ENCODE results near the gene UBE2O. TPM values are rescaled to one million over a fixed set of nuclear protein-coding genes. Genes with fewer than 3 reads are reported as not detected.

Gene UBE2O
- polyA plus RNA-seq, 1 of the 3 experiments (the other 2 are of a cell fraction), result 25.4 TPM

- DNase-seq, result peak; percentile 97
- H3K4me2 ChIP-seq, result peak within 1 kb of the TSS; percentile 75
- peak within 1 kb of the TSS; percentile 99 for H2AFZ ChIP-seq (ENCODE audit: low read depth)
- H4K20me1 ChIP-seq (ENCODE audit: insufficient read depth), result no peaks in the 10 kb centered on the region
- H3K36me3 ChIP-seq (replicated peaks in 1 of 2; ENCODE audit: control insufficient read depth in 1 of 2, insufficient read depth in 2 of 2, low read length in 1 of 2), result peaks cover 0 to 12% of the 10 kb centered on the region in 2 experiments
- no peaks in the 10 kb centered on the region for H3K9me3 ChIP-seq
- H3K9me2 ChIP-seq, result no peaks in the 10 kb centered on the region
- peak within 1 kb of the TSS; percentile 65 to 87 for H3K4me3 ChIP-seq (ENCODE audit: low read depth in 2 of 2, low read length in 1 of 2)
- H3K9ac ChIP-seq, result peak within 1 kb of the TSS; percentile 76
- peaks cover 46% of the 10 kb centered on the region for H3K79me2 ChIP-seq (ENCODE audit: insufficient read depth)
- 1% methylated on average over 67 of the region's 75 CpGs for WGBS (ENCODE audit: low lambda C conversion rate)
- H3K27me3 ChIP-seq (ENCODE audit: insufficient read depth), result no peaks in the 10 kb centered on the region
- H3K27ac ChIP-seq (ENCODE audit: low read depth in 2 of 2, low read length in 1 of 2), result peak within 1 kb of the TSS; percentile 83 to 90
- peaks cover 16% of the 10 kb centered on the region for H3F3A ChIP-seq (replicated peaks; ENCODE audit: insufficient read depth)
- ChIA-PET POLR2A (interaction anchor here (0.6 to 4.9 kb wide), 17 partner anchors 9 to 477 kb away, joined by 3 to 39 read pairs (median 4); partner anchors contain the start of gene SPHK1), CTCF (interaction anchor here (0.7 to 8.3 kb wide), 23 partner anchors 9 to 270 kb away, joined by 3 to 128 read pairs (median 4); partner anchors contain the start of gene SPHK1)
- H3K4me1 ChIP-seq (ENCODE audit: control insufficient read depth in 1 of 2, insufficient read depth in 2 of 2, low read depth in 1 of 2, low read length in 1 of 2), result peaks cover 7 to 10% of the 10 kb centered on the region in 2 experiments; a peak in 2 of 4 replicates
- TF ChIP-seq CTCF (IDR thresholded peaks at IDR 0.05) (peak; percentile 21), USF1 (IDR thresholded peaks at IDR 0.05; ENCODE audit: borderline replicate concordance, low read depth) (0 out of 2 replicates have a peak, but pooled peaks have one; percentile 30), NFIC (IDR thresholded peaks at IDR 0.05; ENCODE audit: borderline replicate concordance) (peak; percentile 22; the same call in 1 of the 2 replicates), MEF2A (IDR thresholded peaks at IDR 0.05; ENCODE audit: borderline replicate concordance, low read depth) (0 out of 2 replicates have a peak, but pooled peaks have one; percentile 21), TEAD4 (IDR thresholded peaks at IDR 0.05; ENCODE audit: borderline replicate concordance, insufficient read depth) (peak; percentile 60), TAF1 (IDR thresholded peaks at IDR 0.05; ENCODE audit: borderline replicate concordance, low read depth, low read length) (peak; percentile 97), GABPA (IDR thresholded peaks at IDR 0.05; ENCODE audit: low read depth) (peak; percentile 60), MXI1 (IDR thresholded peaks at IDR 0.05; ENCODE audit: low read depth, low read length) (peak; percentile 94), ZBTB33 (IDR thresholded peaks at IDR 0.05; ENCODE audit: borderline replicate concordance, low read depth) (peak; percentile 71; the same call in 1 of the 2 replicates), IRF3 (IDR thresholded peaks at IDR 0.05; ENCODE audit: low read depth, low read length) (no peak), RAD21 (IDR thresholded peaks at IDR 0.05; ENCODE audit: low read length) (no peak), SIN3A (IDR thresholded peaks at IDR 0.05; ENCODE audit: borderline replicate concordance, low read depth, low read length) (peak; percentile 82; the same call in 1 of the 2 replicates), RXRA (IDR thresholded peaks at IDR 0.05; ENCODE audit: borderline replicate concordance, low read depth) (no peak; the same call in 1 of the 2 replicates), FOXJ3 (CRISPR knock-in tag; IDR thresholded peaks at IDR 0.05) (peak; percentile 70), MAX (IDR thresholded peaks at IDR 0.05; ENCODE audit: low read depth) (peak; percentile 75), USF2 (IDR thresholded peaks at IDR 0.05; ENCODE audit: borderline replicate concordance, low read depth, low read length) (no peak), CHD2 (IDR thresholded peaks at IDR 0.05; ENCODE audit: low read length, partially characterized antibody) (peak; percentile 18), REST (IDR thresholded peaks at IDR 0.05; ENCODE audit: low read depth, low read length) (no peak; the same call in 1 of the 2 replicates), EZH2phosphoT487 (IDR thresholded peaks at IDR 0.05; ENCODE audit: borderline replicate concordance, low read depth) (no peak)
These were observed 99.2 kb downstream of the UBE2O start, which contains the start of gene PRPSAP1 for GRCh38 chr17:76353599-76354316. Gene PRPSAP1, minus strand, starts transcription at chr17:76353916. Its CDS starts 213 bp downstream, at chr17:76353703.

Data from SK-N-SH (cell line).